Astrocyte of the cerebellum (primary cell): ENCODE measurements around the gene OSBPL2.

Experiments
- DNase-seq: peaks from one replicate; pipeline ENCODE4 v3.0.0-alpha.2; 2011; ENCODE audit warnings: low read depth
- H3K4me3 ChIP-seq: 2 replicates; pipeline ENCODE4 v1.5.1; 2011; ENCODE audit warnings: mild to moderate bottlenecking, low read depth, low read length, moderate library complexity
- in situ Hi-C: cut with HindIII; loops from 2 replicates; pipeline ENCODE4 v1.10.0; 2017; ENCODE audit warnings: low sequenced_read_pairs
- TF ChIP-seq, protein P1 (sequence below): IDR thresholded peaks from 2 replicates; pipeline ENCODE4 v1.5.1; 2012; ENCODE audit warnings: low read length, low read depth, moderate library complexity, mild to moderate bottlenecking; ENCODE audit errors: missing control alignments

The OSBPL2 gene

DNA sequence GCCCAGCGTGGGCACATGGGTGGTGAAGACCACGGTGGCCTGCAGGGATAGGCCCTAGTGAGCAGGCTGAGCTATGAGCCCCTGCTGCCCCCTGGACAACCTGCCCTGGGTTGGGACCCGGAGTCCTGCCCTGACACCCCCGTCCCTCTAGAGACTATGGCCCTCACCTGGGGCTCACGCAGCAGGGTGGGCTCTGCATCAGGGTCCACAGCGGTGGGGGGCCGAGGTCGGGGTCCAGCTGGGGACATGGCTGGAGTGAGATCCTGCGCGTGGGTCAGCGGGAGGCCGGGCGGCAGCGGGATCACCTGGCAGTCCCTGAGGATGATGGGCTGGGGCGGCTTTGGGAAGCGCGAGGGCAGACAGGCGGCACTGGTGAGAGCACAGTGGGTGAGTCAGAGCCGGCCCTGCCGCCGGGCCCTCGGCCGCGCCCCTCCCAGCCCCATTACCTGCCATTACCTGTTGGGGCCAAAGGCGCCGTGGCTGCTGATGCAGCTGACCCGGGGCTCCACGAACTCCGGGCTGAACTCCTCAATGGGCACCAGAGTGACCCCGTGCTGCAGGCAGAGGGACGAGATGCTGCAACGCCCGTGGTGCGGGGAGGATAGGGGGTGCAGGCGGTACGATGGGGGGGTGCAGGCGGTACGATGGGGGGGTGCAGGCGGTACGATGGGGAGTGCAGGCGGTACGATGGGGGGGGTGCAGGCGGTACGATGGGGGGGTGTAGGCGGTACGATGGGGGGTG, 92.4 kb downstream of the OSBPL2 start:
- TF ChIP-seq, protein P1, sequence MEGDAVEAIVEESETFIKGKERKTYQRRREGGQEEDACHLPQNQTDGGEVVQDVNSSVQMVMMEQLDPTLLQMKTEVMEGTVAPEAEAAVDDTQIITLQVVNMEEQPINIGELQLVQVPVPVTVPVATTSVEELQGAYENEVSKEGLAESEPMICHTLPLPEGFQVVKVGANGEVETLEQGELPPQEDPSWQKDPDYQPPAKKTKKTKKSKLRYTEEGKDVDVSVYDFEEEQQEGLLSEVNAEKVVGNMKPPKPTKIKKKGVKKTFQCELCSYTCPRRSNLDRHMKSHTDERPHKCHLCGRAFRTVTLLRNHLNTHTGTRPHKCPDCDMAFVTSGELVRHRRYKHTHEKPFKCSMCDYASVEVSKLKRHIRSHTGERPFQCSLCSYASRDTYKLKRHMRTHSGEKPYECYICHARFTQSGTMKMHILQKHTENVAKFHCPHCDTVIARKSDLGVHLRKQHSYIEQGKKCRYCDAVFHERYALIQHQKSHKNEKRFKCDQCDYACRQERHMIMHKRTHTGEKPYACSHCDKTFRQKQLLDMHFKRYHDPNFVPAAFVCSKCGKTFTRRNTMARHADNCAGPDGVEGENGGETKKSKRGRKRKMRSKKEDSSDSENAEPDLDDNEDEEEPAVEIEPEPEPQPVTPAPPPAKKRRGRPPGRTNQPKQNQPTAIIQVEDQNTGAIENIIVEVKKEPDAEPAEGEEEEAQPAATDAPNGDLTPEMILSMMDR = no peak
- no peak for DNase-seq
- H3K4me3 ChIP-seq = no peak overlapping the region
- in situ Hi-C loops = no loop called here

DNA sequence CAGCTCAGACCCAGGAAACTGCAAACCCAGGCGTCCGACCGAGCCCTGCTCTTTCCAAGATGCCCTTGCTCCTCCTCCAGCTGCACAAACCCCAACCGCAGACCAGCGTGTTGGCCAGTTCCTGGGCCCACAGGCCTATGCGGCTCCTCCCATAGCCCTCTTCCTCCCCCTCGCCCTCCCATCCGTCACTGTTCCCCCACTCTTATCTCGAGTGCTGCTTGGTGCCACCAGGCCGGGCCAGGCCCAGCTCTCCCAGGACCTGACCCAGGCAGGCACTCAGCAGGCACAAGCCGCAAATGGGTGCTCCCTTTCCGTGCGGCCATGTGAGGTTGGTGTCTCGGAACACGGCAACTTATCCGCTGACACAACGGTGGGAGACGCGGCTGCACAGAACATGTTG, 93.0 kb downstream of the OSBPL2 start:
- TF ChIP-seq, protein P1 = no peak
- in situ Hi-C loops = no loop called here
- no peak for DNase-seq
- H3K4me3 ChIP-seq = no peak overlapping the region

- no peak overlapping the region for H3K4me3 ChIP-seq
- TF ChIP-seq, protein P1 = no peak
- no peak for DNase-seq
- in situ Hi-C loops = no loop called here
Observed at GRCh38 chr20:62332421-62332820, 94.1 kb downstream of the OSBPL2 start.

DNA sequence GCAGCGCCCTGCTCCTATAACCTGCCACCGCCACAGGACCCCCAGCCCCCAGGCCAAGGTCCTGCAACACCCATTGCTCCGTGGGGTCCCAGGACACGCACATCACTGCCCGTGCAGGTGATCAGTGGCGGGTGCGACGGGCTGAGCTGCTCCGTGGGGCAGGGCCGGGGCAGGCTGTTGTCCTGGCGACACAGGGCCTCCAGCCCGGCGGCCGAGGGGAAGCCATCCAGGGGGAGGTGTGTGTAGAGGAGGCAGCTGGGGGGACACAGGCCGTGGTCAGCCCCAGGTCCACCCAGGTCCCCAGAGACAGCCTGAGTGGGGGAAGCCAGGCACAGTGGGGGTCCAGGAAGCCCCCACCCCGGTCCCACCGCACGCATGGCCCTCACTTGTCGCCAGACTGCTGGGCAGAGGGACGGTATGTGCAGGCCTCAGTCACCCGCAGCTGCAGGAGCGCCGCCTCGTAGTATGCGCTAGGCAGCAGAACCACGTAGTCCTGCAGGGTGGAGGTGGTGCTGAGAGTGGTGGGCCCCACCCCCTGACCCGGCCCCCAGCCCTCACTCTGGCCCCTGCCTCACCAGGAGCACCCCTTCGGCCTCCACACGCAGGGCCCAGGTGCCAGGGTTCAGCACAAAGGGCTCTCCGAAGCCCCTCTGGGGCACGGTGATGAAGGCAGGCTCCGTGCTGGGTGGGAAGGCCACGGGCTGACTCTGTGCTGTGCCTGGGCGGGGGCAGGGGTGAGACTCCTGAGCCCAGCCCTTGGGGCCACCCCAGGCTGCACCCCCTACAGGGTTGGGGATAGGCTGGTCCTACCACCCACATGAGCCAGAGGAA, 94.9 kb downstream of the OSBPL2 start:
- TF ChIP-seq, protein P1 = no peak
- DNase-seq = no peak
- no peak overlapping the region for H3K4me3 ChIP-seq
- in situ Hi-C loops = no loop called here

DNA sequence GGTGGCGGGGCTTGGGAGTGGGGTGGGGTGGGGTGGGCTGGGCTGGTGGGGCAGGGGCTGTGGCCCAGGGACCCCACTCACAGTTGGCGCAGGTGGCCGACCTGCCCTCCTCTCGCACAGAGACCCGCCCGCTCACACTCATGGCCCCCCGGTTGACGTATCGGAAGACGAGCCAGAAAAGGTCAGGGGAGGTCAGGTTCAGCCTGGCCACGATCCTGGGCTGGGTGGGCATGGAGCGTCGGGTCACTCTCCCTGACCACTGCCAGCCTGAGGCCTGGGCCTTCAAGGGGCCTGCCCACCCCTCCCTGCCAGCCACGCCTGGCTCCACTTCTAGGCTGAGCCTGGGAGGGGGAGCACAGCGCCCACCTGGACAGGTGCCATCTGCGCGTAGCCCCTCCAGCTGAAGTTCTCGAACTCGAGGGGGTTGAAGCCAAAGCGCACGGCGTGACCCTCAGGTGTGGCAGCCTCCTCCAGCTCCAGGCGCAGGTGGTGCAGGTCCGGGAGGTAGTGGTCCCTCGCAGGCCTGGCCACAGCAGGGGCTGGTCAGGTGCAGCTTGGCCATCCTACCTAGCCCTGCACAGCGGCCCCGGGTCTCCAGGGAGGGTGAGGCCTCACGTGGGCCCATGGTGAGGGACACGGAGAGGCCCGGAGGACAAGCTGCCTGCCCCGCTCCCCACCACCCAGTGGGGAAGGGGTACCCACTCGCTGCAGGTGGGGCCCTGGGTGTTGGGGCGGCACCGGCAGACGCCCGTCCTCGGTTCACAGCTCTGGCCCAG, 95.7 kb downstream of the OSBPL2 start:
- no peak overlapping the region for H3K4me3 ChIP-seq
- in situ Hi-C loops = no loop called here
- TF ChIP-seq, protein P1 = no peak
- DNase-seq = no peak

DNA sequence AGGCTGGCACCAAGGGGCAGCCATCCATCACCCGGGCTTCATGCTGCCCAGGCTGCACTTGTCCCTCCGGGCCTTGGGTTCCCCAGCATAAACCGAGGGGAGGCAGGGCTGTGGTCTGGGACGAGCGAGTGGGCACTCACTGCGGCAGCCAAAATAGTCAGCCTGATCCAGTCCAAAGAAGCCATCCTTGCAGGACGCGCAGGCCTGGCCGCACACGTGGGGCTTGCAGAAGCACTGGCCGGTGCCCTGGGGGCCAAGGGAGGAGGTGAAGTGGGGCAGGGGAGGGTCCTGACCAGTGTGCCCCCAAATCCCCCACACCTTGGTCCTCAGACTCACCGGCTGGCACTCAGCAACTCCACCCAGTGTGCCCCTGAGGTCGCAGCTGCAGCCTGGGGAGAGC, 96.6 kb downstream of the OSBPL2 start:
- in situ Hi-C loops = no loop called here
- no peak for DNase-seq
- no peak overlapping the region for H3K4me3 ChIP-seq
- TF ChIP-seq, protein P1 = no peak
